Activated CD8-positive, alpha-beta memory T cell treated with anti-CD3 and anti-CD28 coated beads for 48 hours (primary cell): ENCODE measurements around the gene KCNQ1.

ENCODE experiments used
- DNase-seq, 3 experiments: peaks; one replicate each; pipeline ENCODE4 v3.0.0-alpha.2; 2020; ENCODE audit warnings: low read depth in 2 of 3, low spot score in 2 of 3

Gene KCNQ1

DNA sequence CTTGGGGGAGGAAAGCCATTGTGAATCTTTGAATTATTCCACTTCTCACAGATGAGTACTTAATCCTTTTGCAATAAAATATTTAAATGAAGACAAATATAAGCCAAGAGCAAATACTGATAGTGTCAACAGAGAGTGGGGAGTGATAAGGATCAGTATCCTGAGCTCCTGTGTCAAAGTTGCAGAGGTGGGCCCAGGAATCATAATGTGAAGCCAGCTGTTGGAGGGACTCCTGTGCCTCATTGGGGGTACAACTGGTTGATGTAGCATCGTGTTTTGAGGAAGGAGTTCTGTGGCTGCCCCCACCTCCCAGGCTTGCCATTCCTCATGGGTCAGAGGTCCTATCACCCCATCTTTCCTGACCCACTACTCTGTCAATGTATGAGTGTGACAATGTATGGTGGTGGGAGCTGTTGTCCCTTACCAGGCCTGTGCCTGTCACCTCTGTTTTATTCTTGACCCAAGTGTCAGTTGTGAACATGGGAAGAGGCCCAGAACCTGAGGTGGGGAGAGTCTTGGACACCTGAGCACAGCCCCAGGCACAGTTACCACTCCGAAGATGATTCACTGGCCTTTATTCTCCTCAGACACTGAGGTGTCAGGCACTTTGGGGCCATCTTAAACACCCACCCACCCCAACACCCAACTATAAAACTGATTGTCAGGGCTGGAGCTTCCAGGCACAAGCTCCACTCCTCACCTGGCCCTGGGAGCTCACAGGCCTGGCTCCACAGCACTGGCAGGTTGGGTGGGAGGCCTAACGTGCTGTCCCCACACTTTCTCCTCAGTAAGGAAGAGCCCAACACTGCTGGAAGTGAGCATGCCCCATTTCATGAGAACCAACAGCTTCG is 216.6 kb downstream of the KCNQ1 start:
- no peak for DNase-seq

DNA sequence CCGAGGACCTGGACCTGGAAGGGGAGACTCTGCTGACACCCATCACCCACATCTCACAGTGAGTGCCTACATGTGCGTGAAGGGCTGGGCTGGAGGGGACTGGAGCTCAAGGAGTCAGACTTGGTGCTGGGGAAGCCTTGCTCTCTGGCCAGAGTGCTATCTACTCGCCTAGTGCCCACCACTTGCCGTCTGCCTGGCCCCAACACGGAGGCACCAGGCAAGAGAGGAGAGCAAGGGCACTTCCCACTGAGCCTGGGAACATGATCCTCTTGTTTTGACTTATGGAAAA is 217.2 kb downstream of the KCNQ1 start:
- no peak for DNase-seq

DNA sequence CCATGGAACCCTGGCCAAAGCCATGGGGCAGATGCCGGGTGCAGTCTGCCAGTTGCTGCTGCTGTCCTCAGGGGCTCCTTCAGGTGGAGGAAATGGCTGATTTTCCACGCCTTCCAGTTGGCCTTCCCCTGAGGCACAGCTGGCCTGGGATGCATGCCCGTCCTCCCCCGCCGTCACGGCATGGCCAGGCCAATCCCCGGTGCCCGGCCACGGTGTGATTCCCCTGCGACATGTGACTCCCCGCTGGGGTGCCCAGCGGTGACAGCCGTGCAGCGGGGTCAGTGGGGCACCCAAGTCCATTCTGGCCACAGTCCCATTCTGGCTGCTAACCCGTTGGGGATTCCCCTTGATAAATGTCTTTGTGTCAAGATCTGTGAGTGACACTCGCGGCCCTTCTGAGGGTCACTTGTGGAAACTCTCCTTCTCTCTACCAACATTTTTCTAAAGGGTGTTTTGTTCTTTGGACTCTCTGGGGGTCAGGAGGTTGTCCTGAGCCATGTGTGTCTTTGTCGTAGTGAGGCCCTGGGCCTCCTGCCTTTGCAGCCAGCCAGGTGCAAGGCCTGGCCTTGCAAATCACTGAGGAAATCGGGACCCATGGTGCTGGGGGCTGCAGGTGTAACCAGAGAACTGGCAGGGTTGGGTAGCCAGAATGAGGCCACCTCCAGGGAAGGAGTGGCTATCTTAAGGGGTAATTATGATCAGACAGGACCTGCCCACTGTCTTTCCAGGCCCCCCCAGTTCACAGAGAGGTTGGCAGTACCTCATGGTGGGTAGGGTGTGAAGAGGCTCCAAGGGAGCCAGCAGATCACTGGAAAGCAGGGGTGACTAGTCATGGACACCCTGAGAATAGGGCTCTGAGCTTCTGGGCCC is 217.9 kb downstream of the KCNQ1 start:
- no peak for DNase-seq

DNA sequence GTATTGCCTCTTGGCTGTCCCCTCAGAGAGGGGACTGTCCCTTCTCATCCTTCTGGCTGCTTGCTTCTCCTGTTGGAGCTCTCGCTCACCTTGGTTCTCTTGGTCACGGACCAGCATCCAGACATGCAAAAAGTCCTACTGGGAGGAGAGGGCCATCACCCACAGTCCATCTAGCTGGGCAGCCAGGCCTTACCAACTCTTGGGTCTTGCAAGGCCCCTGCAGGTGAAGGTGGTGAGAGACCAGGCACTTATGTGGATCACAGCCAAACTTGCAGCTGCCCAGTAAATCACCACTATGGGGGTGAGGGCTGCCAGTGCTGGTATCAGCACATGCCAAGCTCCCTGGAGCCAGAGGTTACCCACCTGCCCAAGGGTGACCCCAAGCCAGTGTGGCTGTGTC is 218.7 kb downstream of the KCNQ1 start:
- DNase-seq = no peak

DNA sequence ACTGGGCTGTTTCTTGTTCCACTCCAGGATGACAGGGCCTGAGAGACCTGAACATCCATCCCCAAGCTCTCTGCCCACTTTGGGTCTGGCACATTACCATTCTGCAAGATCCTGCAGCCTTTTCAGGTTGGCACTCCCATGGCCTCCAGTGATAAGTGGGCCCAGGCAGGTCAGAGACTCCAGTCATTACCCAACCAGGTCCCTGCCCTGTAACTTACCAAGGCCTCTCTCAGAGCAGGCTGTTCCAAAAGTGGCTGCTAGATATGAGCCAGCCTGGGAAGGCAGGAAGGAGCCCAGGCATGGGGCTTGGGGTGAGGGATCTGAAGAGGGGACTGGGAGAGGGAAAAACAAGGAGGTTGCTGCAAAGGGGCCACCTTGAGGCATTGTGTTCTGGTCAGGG is 219.1 kb downstream of the KCNQ1 start:
- DNase-seq = no peak

DNA sequence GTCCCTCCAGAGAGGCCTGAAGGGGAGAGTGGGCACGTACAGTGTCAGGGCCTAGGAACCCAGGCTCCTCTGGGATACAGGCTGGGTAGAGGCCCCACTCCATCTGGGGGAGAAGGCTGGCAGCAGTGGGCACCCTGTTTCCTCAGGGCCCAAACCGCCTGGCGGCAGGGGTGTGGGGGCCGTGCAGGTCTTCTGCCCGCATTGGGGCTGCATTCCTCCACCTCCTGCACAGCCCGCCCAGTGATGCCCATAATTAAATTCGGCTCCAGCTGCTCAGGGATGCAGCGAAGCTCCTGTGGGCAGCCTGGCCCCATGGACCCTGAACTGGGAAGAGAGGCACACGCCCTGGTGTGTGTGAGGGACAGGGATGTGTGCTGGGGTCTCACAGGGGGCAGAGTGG is 219.6 kb downstream of the KCNQ1 start:
- DNase-seq = no peak

DNA sequence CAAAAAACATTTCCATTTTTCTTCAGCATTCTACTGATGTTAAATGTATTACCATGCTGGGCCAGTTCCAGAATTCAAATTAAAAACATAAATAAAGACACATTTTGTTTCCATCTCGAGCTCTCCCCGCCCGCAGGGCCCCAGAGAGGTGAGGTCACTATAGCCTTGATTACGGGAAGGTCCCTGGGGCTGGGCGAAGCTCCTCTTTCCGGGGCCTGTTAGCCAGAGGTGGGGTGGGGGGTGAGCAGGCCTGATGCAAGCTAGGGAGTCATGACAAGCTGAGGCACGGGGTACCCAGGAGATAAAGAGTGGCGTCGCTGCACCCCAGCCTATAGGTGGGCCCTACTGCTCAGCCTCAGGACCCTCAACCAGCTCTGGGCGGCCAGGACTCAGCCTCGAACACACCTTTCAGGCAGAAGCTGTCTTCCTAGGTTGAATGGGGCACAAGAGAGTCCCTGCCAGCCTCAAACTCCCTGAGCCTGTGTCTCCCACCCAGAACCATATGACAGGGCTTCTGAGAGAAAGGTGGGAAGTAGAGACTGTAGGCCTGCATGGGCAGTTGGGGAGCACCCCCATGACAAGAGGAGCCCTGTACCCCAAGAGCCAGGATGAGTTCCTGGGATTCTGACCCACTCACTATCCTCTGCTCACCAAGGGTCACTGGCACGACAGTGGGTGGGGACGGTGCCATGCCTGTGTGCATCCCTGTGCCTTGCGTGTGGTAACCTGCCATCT is 220.2 kb downstream of the KCNQ1 start:
- no peak for DNase-seq

DNA sequence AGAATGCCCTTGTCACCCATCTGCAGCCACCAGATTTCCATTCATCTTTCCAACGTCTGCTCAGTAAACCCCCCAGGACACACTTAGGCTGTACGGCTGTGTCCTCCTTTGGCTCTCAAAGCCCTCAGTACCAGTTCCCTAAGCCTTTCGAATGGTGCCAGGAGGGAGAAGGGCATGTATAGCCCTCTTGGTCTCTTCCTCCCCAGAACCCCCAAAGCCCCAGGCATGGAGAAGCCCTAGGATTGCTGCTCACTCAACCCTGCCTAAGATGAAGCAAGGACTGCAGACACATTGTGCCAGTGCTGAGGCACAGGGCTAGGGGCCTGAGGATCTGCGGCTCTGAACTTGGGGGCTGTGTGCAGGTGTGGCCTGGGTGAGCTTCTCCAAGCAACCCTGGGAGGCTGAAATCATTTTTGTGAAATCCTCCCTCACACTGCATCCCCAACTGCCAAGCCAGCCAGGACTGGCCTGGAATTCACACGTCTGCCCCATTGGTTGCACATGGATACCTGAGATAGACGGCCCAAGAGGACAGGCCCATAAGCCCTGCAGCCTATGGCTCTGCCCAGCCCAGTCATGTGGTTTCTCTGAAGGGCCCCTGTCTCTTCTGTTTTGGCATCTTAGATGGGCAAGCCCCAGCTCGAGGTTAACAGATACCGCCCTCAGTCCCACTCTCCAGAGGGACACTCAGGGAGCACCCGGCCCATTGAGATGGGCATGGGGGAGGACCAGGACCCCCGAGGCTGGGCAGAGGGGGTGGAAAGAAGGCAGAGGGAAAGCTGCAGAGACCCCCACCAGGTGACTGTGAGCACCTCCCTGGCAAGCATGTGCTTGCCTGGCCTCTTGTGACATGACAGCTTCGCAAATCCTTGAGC is 221.0 kb downstream of the KCNQ1 start:
- DNase-seq = no peak

DNA sequence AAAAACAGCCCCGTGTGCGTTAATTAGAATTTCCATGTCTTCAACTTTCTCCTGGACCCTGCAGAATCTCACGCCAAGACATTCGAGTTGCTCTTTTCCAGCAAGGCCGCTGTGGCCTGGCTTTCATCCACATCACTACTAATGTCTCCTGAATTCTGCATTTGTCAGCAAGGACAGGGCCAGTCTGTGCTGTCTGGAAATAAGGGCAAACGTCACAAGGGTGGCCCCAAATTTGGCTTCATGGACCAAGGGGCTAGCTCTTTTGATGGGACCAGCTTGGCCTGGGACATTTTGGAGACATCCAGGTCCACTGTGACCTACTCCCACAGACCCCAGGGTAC is 221.6 kb downstream of the KCNQ1 start:
- DNase-seq = no peak

DNA sequence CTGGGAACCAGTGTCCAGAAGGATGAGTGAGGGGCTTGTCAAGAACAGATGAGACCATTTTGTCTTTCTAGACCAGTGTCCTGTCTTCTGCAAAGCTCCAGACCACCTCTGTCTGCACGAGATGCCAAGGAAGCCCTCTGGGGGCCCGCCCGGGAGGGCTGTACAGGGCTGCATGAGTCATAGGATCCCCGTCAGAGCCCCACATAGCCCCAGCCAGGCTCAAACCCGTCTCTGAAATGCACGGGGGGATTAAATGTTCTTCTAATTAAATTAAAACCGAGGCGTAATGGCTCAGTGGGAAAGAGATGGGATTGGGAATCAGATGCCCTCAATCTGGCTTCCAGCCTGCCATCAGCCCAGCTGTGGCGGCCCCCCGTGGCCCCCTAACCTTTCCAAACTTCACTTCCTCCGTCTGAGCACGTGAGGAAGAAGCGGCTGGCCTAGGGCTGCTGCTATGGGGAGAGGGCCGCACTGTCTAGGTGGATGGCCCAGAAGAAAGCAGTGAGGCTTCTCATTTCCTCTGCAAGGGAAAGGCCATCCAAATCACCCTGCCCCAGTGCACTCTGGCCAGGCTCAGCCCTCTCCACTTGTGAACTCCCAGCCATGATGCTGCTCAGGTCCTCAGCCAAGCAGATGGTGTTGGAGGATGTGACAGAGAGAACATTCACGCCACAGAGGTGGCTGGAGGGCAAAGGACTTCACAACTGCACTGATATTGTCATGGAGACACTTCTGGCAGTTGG is 222.2 kb downstream of the KCNQ1 start:
- DNase-seq = no peak

DNA sequence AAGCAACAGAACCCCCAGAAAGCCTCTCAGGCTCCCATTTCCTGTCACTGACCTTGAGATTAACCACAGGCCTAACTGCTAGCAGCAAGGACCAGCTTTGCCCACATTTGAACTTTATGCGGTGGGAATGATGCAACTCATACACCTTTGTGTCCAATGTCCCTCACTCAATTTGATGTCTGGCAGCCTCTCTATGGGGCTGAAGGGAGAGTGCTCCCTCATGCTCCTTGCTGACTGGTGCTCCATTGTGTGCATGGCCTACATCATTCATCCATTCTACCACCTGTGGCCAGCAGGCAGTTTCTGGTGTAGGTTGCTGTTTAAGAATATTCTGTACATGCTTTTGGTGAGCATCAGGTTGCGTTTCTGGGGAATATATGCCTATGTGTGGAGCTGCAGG is 223.1 kb downstream of the KCNQ1 start:
- DNase-seq = no peak

DNA sequence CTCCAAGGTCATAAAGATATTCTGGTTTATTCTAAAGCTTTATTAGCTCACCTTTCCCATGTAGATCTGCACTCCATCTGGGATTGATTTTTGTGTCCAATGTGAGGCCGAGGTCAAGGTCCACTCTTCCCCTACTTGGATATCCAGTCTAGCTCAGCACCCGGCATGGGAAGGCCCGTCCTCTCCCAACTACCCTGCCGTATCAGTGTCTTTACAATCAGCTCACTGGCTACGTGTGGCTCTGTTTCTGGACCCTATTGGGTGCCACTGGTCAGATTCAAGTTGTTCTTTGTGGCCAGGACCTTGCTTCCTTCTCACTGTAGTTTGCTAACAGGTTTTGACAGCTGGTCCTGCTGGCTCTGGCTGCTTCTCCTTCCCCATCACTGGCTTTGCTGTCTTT is 224.1 kb downstream of the KCNQ1 start:
- no peak for DNase-seq

DNA sequence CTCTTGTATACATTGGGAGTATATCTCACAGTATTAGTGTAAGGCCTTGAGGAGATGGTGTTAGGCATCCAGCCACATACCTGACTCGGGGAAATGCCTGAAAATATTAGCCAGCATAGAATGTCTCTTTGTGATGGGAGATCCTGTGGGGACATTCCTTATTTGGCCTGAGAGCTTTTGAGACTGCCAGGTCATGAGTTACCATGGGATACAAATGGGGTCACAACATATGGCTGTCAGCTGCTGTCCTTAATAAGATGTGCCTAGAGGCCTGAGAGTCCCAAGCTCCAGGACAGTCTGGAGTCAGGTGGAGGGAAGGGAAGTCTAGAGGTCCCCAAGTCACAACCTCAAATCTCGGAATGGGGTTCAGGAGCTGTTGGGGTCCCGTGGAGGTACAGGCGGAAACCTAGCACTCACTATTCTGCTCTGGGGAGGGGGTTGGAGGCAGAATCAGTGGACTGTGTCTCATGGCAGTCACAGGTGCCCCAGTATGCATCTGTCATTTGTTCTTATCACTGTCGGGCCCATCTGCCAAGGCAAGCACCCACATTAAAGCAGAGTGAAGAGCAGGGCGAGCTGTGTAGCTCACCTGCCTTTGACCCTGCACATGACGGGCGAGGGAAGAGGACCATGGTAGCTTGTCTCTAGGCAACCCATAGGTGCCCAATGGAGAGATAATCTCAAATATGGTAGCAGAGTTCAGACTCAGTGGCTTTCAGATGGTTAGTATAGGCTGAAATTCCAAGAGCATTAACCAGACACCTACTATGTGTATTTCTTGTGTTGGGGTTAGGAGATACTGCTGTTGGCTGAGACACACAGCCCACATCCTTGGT is 225.0 kb downstream of the KCNQ1 start:
- no peak for DNase-seq

DNA sequence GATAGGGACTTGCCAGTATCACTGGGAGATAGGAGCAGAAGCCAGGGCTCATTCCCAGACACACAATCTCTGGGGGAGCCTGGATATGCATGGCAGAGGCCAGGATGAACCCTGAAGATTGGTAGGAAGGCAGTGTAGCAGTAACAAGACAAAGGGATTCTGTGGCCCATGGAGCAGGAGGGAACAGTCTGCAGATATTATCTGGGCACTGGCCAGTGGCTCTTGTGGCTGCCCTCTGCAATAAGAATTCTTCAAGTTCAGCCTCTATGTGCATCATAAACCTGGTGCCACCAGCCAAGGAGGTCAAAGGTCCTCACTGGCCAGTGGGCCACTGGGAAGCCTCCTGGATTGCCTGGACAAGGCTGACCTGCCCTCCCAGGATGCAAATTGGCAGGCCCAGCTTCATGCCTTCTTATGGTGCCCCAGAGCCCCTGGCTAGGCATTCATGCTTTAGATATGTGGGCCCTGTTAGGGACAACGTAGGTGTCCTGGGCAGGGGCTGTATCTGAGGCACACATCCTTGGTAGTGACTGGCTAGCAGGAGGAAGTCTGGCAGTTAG is 225.8 kb downstream of the KCNQ1 start:
- DNase-seq = no peak

DNA sequence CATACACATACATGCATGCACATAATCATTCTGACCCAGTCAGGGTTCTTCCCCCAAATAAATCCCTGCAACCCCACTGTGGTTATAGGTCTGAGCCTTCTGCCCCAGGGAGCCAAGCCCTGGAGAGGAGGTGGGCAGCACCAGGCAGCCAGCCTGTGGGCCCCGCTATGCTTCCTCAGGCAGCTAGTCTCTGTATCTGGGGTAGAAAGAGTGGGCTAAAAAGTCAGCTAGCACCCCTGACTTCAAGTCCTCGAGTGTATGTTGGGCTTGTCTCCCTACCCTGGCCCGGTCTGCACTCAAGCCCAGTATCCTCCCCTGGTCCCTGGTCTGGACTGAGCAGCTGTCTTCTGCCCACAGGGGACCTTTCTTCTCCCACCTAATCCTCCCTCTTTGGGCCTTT is 226.9 kb downstream of the KCNQ1 start:
- DNase-seq = no peak

DNA sequence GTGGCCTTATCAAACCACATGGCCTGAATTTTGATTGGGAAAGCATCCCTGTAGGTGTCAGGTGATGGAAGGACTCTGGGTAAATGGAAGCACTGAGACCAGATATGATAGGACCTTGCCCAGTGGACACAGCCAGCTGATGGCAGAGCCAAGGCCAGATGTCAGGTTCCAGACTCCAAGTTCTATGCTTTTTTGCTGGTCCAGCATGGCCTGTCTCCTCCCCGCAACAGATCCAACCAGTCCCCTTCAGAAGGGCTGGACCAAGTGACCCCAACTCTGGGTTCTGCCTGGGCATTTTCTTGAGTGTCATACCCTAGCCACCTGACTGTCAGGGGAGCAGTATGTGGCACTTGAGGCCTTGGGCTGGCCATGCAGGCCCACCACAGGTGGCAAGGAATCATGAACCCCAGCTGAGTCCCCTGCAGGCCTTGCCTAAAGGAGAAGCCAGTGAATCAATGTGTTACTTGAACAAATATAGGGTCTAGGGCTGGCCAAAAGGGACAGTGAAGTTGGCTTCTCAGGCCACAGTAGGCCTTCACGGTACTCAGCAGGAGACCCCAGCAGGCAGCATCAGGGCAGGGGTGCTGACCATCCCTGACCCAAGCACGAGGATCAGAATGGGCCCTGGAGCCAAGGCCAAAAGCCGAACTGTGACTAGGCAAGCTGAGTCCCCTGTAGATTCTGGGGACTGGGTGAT is 227.9 kb downstream of the KCNQ1 start:
- DNase-seq = no peak

DNA sequence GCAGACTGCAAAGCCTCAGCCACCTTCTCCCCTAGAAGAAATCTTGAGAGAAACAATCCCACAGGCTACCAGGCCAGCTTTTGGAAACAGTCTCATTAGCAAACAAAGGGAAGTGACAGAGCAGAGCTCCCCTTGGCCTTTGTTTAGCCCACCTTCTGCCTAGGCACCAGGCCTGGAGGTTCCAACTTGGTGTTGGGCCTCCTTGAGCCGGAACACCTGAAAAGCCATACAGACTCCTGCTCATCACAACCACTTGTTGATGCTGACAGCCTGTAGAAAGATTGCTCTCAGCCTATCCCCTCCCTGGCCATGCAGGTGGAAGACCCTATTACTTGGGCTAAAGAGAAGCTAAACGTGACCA is 228.4 kb downstream of the KCNQ1 start:
- DNase-seq = no peak

DNA sequence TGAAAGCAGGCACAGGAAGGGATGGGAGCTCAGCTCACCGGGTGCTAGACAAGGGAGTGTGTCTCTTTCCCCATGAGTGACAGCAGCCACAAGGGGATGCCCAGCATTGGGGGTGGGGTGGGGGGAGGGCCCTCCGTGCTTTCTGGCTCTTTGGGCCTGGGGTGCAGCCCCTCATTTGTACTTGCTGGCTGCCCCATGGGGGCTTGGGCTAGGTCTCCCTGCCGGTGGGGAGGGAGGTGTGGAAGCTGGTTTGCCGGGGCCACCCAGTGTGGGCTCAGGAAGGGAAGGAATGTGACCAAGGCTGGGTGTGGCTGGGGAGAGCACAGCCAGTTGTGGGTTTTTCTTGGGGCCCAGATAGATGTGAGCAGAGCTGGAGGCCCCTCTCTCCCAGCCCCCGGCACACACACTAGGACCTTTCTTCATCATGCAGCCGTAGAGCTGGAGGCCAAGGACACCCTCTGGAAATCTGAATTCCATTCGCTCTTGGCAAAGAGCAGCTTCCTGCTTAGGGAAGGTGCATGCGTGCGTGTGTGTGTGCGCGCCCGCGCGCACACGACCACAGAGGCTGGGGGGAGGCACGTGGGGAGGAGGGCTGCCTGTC is 229.2 kb downstream of the KCNQ1 start:
- no peak for DNase-seq
